Endothelial cell of hepatic sinusoid (primary cell): ENCODE measurements around the gene KRTAP17-1.
"Not testable (repeated sequence)": the region's sequence is repeated elsewhere in the genome, so short reads cannot be mapped to it uniquely, and the experiment has no call there.

Experiments
- in situ Hi-C: cut with HindIII; loops from 2 replicates; pipeline ENCODE4 v1.10.0; 2017; ENCODE audit warnings: low sequenced_read_pairs

Gene KRTAP17-1

GRCh38 chr17:41307647-41308046, 7.9 kb downstream of the KRTAP17-1 start:
- in situ Hi-C loops, result no loop called here

- in situ Hi-C loops, result no loop called here
Measured at GRCh38 chr17:41304091-41304490, 11.4 kb downstream of the KRTAP17-1 start.

- in situ Hi-C loops, result no loop called here
Measured at GRCh38 chr17:41302981-41303380, 12.5 kb downstream of the KRTAP17-1 start.

- in situ Hi-C loops, result no loop called here
Measured at GRCh38 chr17:41301916-41302901, 13.3 kb downstream of the KRTAP17-1 start, which contains the start of gene KRTAP29-1. Gene KRTAP29-1 (minus strand): TSS chr17:41302851. CDS start chr17:41302851, 0 bp downstream.

GRCh38 chr17:41301204-41301790, 14.2 kb downstream of the KRTAP17-1 start:
- in situ Hi-C loops, result no loop called here

DNA sequence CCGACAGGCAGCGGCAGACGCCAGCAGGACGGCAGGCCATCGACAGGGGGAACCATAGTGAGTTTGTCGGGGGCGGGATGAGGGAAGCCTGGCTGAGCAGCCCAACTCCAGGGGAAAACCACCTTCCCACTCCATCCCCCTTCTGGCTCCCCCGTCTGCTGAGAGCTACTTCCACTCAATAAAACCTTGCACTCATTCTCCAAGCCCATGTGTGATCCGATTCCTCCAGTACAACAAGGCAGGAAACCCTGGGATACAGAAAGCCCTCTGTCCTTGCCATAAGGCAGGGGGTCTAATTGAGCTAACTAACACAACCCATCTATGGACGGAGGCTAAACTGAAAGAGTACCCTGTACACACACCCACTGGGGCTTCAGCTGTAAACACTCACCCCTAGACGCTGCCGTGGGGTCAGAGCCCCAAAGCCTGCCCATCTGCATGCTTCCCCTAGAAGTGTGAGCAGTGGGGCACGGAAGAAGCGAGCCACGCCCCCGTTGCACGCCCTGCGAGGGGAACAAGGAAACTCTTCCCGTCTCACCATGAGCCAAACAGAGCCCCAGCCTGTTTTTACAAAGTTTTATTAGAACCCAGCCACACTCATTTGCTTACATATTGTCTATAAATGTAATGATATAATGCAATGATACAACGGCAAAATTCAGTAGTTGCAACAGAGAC, 16.9 kb downstream of the KRTAP17-1 start:
- in situ Hi-C loops, result no loop called here

DNA sequence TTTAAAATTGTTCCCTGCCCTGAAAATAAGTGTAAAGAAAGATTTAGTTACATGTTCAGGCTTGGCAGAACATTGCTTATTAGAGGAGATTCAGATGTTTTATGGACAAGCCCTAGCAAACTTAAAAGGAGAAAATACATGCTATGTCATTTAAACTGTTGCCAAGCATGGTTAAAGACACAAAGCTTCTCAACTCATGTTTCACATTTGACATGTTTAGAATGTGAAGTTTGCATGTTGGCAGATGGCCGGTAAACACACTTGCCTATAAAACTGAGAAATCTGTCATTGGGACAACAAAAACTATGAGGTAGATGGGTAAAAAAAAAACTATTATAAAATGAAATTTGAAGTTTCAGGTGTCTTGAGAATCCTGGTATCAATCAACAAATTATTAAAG, 18.7 kb downstream of the KRTAP17-1 start:
- in situ Hi-C loops, result no loop called here

DNA sequence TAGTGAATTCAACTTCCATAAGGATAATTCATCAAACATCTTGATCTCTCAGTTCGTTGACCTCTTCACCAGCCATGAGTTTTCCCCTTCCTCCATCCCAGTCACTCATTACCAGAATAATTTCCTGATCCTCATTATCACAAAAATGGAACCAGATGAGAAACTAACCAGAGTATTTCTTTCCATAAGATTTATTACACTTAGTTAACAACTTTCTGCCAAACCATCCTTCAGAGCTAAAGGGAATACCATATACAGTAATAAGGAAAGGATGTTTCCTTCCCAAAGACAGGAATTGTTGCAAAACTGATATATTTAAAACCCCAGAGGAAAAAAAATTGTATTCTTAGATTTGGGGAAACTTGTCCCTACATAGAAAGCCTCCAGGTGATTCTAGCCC, 21.5 kb downstream of the KRTAP17-1 start:
- in situ Hi-C loops, result no loop called here

DNA sequence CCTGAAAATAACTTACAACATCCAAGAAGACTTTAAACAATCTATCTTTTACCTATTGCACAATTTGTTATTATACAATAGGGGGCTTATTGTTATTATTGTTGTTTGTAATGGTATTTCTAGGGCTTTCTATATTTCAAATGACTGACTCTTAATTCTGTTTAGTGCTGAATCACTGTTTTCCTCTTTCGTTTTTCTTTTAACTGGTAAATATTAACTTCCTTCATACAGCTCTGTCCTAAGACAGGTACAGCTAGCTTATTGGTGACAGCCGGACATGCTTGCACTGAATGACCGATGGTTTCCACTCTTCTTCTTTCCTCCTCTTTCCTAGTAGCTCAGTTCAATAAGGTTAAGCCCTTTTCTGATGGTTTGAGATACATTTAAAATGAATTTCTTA, 28.5 kb downstream of the KRTAP17-1 start:
- in situ Hi-C loops, result no loop called here

GRCh38 chr17:41284546-41284945, 31.0 kb downstream of the KRTAP17-1 start:
- in situ Hi-C loops, result no loop called here

DNA sequence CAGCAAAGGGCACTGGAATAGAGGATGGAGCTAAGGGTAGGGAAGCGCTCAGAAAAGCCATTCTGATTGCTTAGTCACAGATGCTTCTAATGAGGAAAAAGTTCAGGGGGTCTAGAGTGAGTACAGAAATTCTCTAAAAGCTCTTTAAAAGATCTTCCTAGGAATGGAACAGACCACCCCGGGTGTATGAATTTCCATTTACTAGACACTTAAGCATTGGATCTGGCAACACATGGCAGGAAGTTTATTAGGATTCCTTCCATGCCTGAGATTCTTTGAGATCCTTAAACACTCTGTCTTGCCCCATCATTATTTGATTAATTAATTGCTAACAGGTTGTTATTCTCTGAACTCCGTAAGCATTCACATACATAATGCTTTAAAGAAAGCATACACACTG, 31.5 kb downstream of the KRTAP17-1 start:
- in situ Hi-C loops, result no loop called here

- in situ Hi-C loops, result no loop called here
Measured at GRCh38 chr17:41278176-41278955, 37.1 kb downstream of the KRTAP17-1 start.

- in situ Hi-C loops, result not testable (repeated sequence)
Measured at GRCh38 chr17:41275648-41276190, 39.8 kb downstream of the KRTAP17-1 start, which contains the start of gene KRTAP9-7. Gene KRTAP9-7 (plus strand): TSS chr17:41275698. CDS start chr17:41275698, 0 bp downstream.

DNA sequence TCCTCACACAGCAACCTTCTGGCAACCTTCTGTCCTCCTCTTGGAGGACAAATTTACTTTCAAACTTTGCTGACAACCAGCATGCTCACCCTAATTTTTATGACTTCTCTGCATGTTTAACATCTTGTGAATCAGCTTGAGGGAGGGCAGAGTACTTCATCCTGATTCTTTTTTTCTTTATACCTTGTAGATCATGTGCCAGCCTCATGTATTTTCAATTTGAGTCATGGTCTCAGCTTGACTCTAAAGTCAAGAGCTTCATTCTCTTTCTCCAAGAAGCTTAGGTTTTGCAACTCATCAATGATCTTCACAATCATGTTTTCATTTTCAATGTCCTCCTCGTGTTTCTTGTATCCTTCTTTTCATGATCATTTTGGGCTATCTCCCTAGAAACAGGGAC, 43.7 kb downstream of the KRTAP17-1 start:
- in situ Hi-C loops, result no loop called here

DNA sequence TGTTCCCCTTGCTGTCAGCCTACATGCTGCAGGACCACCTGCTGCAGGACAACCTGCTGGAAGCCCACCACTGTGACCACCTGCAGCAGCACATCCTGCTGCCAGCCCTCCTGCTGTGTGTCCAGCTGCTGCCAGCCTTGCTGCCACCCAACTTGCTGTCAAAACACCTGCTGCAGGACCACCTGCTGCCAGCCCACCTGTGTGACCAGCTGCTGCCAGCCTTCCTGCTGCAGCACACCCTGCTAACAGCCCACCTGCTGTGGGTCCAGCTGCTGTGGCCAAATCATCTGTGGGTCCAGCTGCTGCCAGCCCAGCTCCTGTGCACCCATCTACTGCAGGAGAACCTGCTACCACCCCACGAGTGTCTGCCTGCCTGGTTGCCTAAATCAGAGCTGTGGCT, 44.2 kb downstream of the KRTAP17-1 start:
- in situ Hi-C loops, result not testable (repeated sequence)

DNA sequence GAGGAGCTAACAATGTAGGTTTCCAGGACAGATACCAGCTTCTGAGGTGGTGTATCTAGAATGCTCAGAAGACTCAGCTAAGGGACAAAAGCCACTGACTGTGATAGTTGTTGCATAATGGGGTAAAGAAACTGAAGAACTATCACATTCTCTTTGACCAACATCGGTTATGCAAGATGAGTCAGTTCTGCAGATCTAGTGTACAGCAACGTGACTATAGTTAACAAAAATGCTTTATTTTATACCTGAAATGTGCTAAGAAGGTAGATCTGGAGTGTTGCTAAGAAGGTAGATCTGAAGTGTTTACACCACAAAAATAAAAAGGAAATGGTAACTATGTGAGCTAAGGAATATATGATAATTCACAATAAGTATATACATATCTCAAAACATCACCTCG, 47.8 kb downstream of the KRTAP17-1 start:
- in situ Hi-C loops, result no loop called here

- in situ Hi-C loops, result no loop called here
Measured at GRCh38 chr17:41265078-41265477, 50.4 kb downstream of the KRTAP17-1 start, which contains the start of gene KRTAP9-6. Gene KRTAP9-6 (plus strand): TSS chr17:41265378. CDS start chr17:41265378, 0 bp downstream.
